ENCODE results near the gene DMBX1. TPM values are rescaled to one million over a fixed set of nuclear protein-coding genes. Genes with fewer than 3 reads are reported as not detected.

Gene DMBX1
- polyA plus RNA-seq, 1 of the 3 experiments (the other 2 are of a cell fraction) = not detected

- CTCF ChIA-PET = interaction anchor here (0.9 to 5.9 kb wide), 10 partner anchors 8 to 78 kb away, joined by 3 to 38 read pairs (median 6); no protein-coding TSS in a partner anchor
- H3K9me2 ChIP-seq = no peaks in the 10 kb centered on the region
- H3K4me1 ChIP-seq (ENCODE audit: control insufficient read depth in 1 of 2, insufficient read depth in 2 of 2, low read depth in 1 of 2, low read length in 1 of 2) = peaks cover 12 to 39% of the 10 kb centered on the region in 2 experiments; a peak in 3 of 4 replicates
- H3K27me3 ChIP-seq (ENCODE audit: insufficient read depth) = no peaks in the 10 kb centered on the region
- DNase-seq = no peak
- no peaks in the 10 kb centered on the region for H3K79me2 ChIP-seq (ENCODE audit: insufficient read depth)
- H3F3A ChIP-seq (replicated peaks; ENCODE audit: insufficient read depth) = peaks cover 27% of the 10 kb centered on the region
- peak overlapping the region in 1 of 2 experiments; percentile 51; a peak in 2 of 4 replicates for H3K27ac ChIP-seq (ENCODE audit: low read depth in 2 of 2, low read length in 1 of 2)
- 19% methylated on average over 13 of the region's 15 CpGs for WGBS (ENCODE audit: low lambda C conversion rate)
- no peak overlapping the region; the same call in 1 of the 2 replicates for H2AFZ ChIP-seq (ENCODE audit: low read depth)
- no peaks in the 10 kb centered on the region for H4K20me1 ChIP-seq (ENCODE audit: insufficient read depth)
- H3K4me2 ChIP-seq = peak overlapping the region; percentile 62
- H3K9ac ChIP-seq = no peak overlapping the region
- H3K9me3 ChIP-seq = no peaks in the 10 kb centered on the region
- POLR2A ChIA-PET = no interaction called here
- H3K4me3 ChIP-seq (ENCODE audit: low read depth in 2 of 2, low read length in 1 of 2) = no peak overlapping the region
- no peaks in the 10 kb centered on the region for H3K36me3 ChIP-seq (replicated peaks in 1 of 2; ENCODE audit: control insufficient read depth in 1 of 2, insufficient read depth in 2 of 2, low read length in 1 of 2)
- TF ChIP-seq RAD21 (IDR thresholded peaks at IDR 0.05; ENCODE audit: low read length) = no peak
- no peak for TF ChIP-seq RXRA (IDR thresholded peaks at IDR 0.05; ENCODE audit: borderline replicate concordance, low read depth)
- peak; percentile 83; the same call in 1 of the 2 replicates for TF ChIP-seq MAX (IDR thresholded peaks at IDR 0.05; ENCODE audit: low read depth)
- TF ChIP-seq TEAD4 (IDR thresholded peaks at IDR 0.05; ENCODE audit: borderline replicate concordance, insufficient read depth) = peak; percentile 65; the same call in 1 of the 2 replicates
- TF ChIP-seq CTCF (IDR thresholded peaks at IDR 0.05) = no peak
- TF ChIP-seq EP300 (IDR thresholded peaks at IDR 0.05; ENCODE audit: borderline replicate concordance in 1 of 2, low read depth in 1 of 2, low read length in 1 of 2) = peak in 1 of 2 experiments; percentile 56; a peak in 1 of 4 replicates
- TF ChIP-seq FOSL2 (IDR thresholded peaks at IDR 0.05; ENCODE audit: borderline replicate concordance, low read depth) = peak; percentile 74; the same call in 1 of the 2 replicates
- peak; percentile 80 for TF ChIP-seq NFIC (IDR thresholded peaks at IDR 0.05; ENCODE audit: borderline replicate concordance)
- TF ChIP-seq TCF12 (IDR thresholded peaks at IDR 0.05) = peak; percentile 76
- no peak for TF ChIP-seq REST (IDR thresholded peaks at IDR 0.05; ENCODE audit: low read depth, low read length)
- no peak for TF ChIP-seq POLR2AphosphoS5 (IDR thresholded peaks at IDR 0.05; ENCODE audit: low read depth, low read length)
- TF ChIP-seq IRF3 (IDR thresholded peaks at IDR 0.05; ENCODE audit: low read depth, low read length) = no peak
- no peak for TF ChIP-seq ELF1 (IDR thresholded peaks at IDR 0.05)
- TF ChIP-seq NRF1 (IDR thresholded peaks at IDR 0.05; ENCODE audit: low read depth, low read length) = no peak
- no peak for TF ChIP-seq GABPA (IDR thresholded peaks at IDR 0.05; ENCODE audit: low read depth)
- TF ChIP-seq RFX5 (IDR thresholded peaks at IDR 0.05; ENCODE audit: low read length) = no peak
- peak; percentile 11; the same call in 1 of the 2 replicates for TF ChIP-seq TAF1 (IDR thresholded peaks at IDR 0.05; ENCODE audit: borderline replicate concordance, low read depth, low read length)
- TF ChIP-seq MEF2A (IDR thresholded peaks at IDR 0.05; ENCODE audit: borderline replicate concordance, low read depth) = no peak
- TF ChIP-seq JUND (IDR thresholded peaks at IDR 0.05) = no peak; the same call in 1 of the 2 replicates
- TF ChIP-seq FOXJ3 (CRISPR knock-in tag; IDR thresholded peaks at IDR 0.05) = no peak
- peak; percentile 57; the same call in 1 of the 2 replicates for TF ChIP-seq SIN3A (IDR thresholded peaks at IDR 0.05; ENCODE audit: borderline replicate concordance, low read depth, low read length)
- TF ChIP-seq CHD2 (IDR thresholded peaks at IDR 0.05; ENCODE audit: low read length, partially characterized antibody) = no peak
- no peak for TF ChIP-seq GATA2 (CRISPR knock-in tag; IDR thresholded peaks at IDR 0.05)
- no peak for TF ChIP-seq SMC3 (IDR thresholded peaks at IDR 0.05; ENCODE audit: low read depth, low read length)
- TF ChIP-seq RCOR1 (IDR thresholded peaks at IDR 0.05; ENCODE audit: low read length) = no peak
- no peak for TF ChIP-seq FOXM1 (IDR thresholded peaks at IDR 0.05; ENCODE audit: low read depth)
- TF ChIP-seq EZH2phosphoT487 (IDR thresholded peaks at IDR 0.05; ENCODE audit: borderline replicate concordance, low read depth) = no peak
These were observed 30.7 kb downstream of the DMBX1 start for GRCh38 chr1:46520063-46520911.
